Measurements from ENCODE around the gene FBF1. TPM values are rescaled to one million over a fixed set of nuclear protein-coding genes. Genes with fewer than 3 reads are reported as not detected.

Gene FBF1
- total RNA-seq, 1 donor from 2014 or later: 5.5 TPM

DNA sequence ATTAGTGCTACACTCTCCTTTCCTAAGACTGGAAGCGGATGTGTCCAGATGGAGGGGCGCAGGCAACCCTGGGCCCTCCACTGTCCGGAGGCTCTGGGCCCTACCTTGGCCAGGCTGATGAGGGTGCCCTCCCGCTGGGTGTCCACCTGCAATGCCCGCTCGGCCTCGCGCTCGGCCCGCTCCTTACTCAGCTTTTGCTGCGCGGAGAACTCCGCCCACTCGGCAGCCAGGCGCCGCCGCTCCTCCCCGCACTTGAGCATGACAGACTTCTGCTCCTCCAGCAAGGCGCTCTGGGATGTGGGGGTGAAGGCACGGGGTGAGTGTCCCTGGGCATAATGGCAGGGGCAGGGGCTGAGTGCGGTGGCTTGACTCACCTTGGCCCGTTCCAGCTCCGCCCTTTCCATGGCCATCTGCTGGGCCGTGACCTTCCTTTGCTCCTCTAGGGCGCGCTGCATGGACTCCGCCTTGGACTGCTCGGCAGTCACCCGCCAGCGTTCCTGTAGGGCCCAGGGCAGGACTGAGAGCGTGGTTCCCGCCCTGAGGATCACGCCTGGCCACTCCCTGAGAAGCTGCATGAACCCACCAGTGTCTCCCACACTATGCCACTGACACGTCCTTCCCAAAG is 26.1 kb downstream of the FBF1 start:
- no peak overlapping the region for H3K4me3 ChIP-seq (ENCODE audit: low read depth, low read length)
- TF ChIP-seq, protein P1, sequence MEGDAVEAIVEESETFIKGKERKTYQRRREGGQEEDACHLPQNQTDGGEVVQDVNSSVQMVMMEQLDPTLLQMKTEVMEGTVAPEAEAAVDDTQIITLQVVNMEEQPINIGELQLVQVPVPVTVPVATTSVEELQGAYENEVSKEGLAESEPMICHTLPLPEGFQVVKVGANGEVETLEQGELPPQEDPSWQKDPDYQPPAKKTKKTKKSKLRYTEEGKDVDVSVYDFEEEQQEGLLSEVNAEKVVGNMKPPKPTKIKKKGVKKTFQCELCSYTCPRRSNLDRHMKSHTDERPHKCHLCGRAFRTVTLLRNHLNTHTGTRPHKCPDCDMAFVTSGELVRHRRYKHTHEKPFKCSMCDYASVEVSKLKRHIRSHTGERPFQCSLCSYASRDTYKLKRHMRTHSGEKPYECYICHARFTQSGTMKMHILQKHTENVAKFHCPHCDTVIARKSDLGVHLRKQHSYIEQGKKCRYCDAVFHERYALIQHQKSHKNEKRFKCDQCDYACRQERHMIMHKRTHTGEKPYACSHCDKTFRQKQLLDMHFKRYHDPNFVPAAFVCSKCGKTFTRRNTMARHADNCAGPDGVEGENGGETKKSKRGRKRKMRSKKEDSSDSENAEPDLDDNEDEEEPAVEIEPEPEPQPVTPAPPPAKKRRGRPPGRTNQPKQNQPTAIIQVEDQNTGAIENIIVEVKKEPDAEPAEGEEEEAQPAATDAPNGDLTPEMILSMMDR (conservative IDR thresholded peaks at IDR 0.05; ENCODE audit: low read depth, low read length): no peak
- DNase-seq (ENCODE audit: low read depth): no peak

DNA sequence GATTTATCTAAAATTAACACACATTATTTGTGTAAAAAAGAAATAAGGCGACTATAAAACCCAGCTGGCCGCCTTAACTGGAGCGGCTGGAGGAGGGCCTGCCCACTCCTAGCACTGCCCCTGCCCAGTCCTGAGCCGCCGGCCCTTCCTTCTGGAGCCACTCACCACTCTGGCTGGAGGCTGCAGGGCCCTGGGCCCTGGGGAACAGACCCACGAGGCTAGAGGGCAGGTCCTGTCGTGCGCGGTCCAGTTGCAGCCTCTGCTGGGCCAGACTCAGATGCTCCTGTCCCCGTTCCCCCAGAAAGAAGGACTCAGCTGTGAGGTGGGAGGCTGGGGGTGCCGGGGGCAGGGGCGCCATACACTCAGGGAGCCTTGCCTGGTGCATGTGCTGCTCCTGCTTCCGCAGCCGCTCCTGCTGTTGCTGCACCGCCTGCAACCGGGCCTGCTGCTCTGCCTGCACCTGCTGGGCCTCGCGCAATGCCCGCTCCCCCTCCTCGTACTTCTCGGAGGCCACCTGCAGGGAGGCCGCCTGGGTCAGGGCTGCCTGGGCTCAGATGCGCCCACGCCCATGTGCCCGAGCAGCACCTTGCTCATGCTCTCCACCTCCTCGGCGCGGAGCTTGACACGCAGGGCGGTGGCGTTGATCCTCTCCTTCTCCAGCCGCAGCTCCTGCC is 27.2 kb downstream of the FBF1 start:
- TF ChIP-seq, protein P1 (conservative IDR thresholded peaks at IDR 0.05; ENCODE audit: low read depth, low read length): no peak
- DNase-seq (ENCODE audit: low read depth): no peak
- H3K4me3 ChIP-seq (ENCODE audit: low read depth, low read length): no peak overlapping the region

DNA sequence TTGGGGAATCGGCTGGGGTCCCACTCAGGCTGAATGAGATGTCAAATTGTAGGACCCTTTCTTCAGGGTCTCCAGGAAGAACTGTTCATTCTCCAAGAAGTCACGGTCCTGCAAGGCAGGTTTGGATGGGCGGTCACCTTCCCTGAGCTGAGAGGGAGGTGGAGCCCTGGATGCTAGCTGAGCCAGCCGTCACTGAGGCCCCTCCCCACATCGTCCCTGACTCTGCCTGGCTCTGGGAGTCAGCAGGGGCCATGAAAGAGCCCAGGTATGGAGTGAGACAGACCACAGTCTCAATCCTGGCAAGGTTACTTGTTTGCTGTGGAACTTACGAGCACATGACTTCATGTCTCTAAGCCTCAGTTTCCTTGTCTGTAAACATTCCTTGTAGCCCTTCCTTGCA is 30.1 kb downstream of the FBF1 start:
- H3K4me3 ChIP-seq (ENCODE audit: low read depth, low read length): no peak overlapping the region
- TF ChIP-seq, protein P1 (conservative IDR thresholded peaks at IDR 0.05; ENCODE audit: low read depth, low read length): no peak
- DNase-seq (ENCODE audit: low read depth): no peak

DNA sequence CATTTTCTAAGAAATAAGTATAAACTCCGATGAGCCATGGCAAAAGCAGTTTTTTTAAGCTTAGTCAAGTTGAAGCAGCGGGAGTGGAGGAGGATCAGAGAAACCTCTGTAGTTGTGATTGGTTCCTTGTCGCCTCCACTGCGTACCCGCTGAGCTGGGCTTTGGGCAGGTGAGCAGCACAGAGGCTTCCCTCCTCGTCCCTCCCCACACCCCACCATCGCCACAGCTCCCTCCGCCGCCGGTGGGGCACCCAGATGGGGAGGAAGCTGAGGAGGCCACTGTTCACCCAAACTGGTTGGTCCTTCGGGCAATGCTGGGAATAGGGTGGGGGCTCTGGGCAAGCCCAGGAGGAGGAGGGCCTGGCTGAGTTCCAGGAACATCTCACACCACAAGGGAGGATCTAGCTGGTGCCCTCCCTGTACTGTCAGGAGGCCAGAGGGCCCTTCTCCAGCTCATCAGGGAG is 31.0 kb downstream of the FBF1 start:
- no peak overlapping the region for H3K4me3 ChIP-seq (ENCODE audit: low read depth, low read length)
- TF ChIP-seq, protein P1 (conservative IDR thresholded peaks at IDR 0.05; ENCODE audit: low read depth, low read length): no peak
- no peak for DNase-seq (ENCODE audit: low read depth)

DNA sequence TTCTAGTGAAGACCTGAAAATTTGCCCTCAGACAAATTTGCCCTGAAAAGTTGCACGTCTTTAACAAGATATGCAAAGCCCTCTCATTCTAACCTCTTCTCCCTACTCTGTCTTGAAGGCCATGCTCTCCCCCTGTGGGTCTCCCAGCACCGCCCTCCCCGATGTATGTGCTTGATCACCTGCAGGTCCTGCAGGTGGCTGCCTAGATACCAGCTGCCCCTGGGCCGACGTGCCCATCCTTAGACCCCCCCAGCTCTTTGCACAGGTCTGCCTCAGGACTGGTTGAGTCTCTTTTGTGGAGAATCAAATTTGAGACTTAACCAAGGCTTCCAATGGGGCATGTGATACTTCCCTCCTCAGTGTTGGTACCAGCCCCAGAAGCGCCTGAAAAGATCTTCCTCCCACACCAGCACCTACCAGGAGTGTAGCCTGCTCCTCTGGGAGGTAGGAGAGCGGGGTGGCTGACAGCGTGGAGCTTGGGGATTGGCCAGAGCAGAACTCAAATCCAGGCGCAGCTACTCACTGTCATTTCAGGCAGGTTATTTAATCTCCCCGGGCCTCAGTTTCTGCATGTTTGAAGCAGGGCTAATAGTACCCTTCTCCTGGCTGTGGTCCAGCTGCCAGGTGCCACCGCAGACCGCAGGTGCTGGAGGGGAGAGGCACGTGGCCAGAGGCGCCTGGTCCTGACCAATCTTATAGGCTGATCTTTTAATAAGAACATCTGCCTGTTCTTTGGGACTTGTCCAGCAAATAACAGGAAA is 31.6 kb downstream of the FBF1 start:
- TF ChIP-seq, protein P1 (conservative IDR thresholded peaks at IDR 0.05; ENCODE audit: low read depth, low read length): no peak
- no peak for DNase-seq (ENCODE audit: low read depth)
- H3K4me3 ChIP-seq (ENCODE audit: low read depth, low read length): no peak overlapping the region

DNA sequence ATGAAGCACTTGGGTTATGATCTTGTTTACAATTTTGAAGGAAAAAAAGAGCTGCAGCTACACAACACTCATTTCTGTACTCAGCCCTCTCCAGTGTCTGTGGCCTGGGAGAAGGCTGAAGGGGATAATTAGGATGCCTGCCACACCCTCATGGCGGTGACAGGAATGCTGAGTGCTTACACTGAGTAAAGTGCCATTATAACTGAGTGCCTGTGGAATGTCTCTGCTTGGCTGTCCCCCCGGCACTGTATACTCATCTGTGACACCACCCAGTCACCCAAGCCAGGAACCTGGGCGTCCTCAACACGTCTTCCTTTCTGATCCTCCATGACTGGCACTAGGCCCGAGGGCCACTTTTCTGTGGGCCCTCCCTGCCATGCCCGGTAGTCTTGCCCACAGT is 32.6 kb downstream of the FBF1 start:
- TF ChIP-seq, protein P1 (conservative IDR thresholded peaks at IDR 0.05; ENCODE audit: low read depth, low read length): no peak
- DNase-seq (ENCODE audit: low read depth): no peak
- no peak overlapping the region for H3K4me3 ChIP-seq (ENCODE audit: low read depth, low read length)
